Measurements from ENCODE around the gene RRP9.
A peak's percentile ranks its signal among the peaks of the same experiment; 100 is the strongest.

RRP9 gene

DNA sequence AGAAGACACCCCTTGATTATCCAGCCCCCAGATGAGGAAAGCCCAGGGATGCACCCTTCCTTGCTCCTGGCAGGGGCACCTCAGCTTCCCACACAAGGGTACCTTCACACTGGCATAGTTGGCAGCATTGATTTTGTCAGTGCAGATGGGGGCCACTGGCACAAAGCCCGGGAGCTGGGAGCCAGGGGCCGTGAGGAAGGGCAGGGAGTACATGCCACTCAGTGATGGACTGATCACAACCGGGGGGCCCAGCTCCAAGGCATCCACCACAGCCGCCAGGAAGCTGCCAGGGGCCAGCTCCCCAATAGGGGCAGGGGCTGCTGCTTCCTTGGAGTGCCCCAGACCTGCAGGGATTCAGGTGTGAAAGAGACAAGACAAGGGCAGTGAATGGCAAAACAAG, 28.1 kb upstream of the RRP9 start:
- Histone ChIP-seq H3K4me1 (ENCODE audit: control insufficient read depth, insufficient read depth, low read length, unreplicated experiment) (peaks cover 23% of the 10 kb centered on the region), H3K27ac (ENCODE audit: low read depth, low read length) (no peak overlapping the region), H3K79me2 (ENCODE audit: control insufficient read depth, insufficient read depth, low read length, unreplicated experiment) (peaks cover 24% of the 10 kb centered on the region), H3K27me3 (ENCODE audit: insufficient read depth, low read length) (no peaks in the 10 kb centered on the region), H3K36me3 (ENCODE audit: insufficient read depth, low read length) (no peaks in the 10 kb centered on the region), H3K4me3 (ENCODE audit: low read depth, low read length) (no peak overlapping the region), H2AFZ (ENCODE audit: low read length, unreplicated experiment) (no peak overlapping the region)

DNA sequence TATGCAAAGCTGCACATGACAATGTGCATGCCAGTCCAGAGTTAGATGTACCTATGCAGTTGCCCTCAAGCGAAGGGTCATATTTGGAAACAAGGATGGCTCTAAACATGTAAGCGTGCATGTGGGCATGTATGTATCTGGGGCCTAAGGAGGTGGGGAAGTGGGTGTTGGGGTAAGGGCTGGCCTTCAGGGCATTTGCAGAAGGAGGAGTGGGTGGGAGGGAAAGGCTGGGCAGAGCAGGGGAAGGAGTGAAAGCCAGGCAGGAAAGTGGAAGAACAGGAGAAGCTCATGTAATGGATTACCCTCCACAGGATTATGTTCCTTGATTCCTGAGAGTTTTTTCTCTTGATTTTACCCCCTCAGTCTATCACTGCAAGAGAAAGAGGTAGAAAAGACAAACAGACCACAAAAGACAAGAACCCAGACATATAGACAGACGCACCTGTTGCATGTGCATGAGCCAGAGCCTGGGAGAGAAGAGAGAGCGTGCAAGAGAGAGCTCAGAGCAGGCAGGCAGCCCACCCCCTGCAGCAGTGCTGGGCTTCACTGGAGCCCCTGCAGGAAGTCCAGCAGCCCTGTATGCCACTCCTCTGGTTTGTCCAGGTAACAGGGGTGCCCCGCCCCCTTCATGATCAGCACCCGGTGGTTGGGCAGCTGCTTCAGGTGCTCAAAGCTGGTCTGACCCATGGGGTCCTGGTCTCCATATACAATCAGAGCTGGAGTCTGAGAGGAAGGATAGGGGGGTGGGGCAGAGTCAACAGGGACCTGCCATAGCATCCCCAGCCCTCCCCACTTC, 27.4 kb upstream of the RRP9 start:
- Histone ChIP-seq H3K36me3 (ENCODE audit: insufficient read depth, low read length) (no peaks in the 10 kb centered on the region), H3K27ac (ENCODE audit: low read depth, low read length) (no peak overlapping the region), H2AFZ (ENCODE audit: low read length, unreplicated experiment) (no peak overlapping the region), H3K27me3 (ENCODE audit: insufficient read depth, low read length) (no peaks in the 10 kb centered on the region), H3K4me1 (ENCODE audit: control insufficient read depth, insufficient read depth, low read length, unreplicated experiment) (peaks cover 16% of the 10 kb centered on the region), H3K4me3 (ENCODE audit: low read depth, low read length) (peak overlapping the region; percentile 86; the same call in 1 of the 2 replicates), H3K79me2 (ENCODE audit: control insufficient read depth, insufficient read depth, low read length, unreplicated experiment) (peaks cover 28% of the 10 kb centered on the region)

DNA sequence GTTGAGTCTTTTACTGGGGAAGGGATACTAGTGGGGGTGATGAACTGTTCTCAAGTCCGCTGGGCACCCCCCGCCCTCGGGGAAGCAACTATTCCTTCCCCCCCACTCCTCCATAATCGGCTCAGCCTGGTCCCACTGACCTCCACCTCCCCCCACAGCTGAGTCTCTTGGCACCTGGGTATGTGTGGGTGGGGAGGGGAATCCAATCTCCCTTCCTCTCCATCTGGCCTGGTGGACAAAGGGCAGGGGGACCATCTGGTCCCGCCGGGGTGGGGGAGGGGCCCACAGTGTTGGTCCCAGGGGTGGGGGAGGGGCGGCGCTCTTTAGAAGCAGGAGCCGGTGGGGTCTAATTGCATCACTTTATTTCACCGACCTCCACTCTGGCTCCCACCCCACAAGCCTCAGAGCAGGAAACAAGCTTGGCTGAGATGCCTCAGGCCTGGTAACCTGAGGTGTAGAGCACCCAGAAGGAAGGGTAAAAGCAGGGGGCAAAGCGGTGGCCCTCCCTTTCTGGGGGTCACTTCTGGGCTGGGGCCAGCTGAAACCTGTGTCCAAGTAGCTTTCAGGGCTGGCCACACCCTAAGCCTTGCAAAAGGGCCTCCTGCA, 26.6 kb upstream of the RRP9 start:
- Histone ChIP-seq H3K79me2 (ENCODE audit: control insufficient read depth, insufficient read depth, low read length, unreplicated experiment) (peaks cover 24% of the 10 kb centered on the region), H3K27ac (ENCODE audit: low read depth, low read length) (peak overlapping the region; percentile 33; the same call in 1 of the 2 replicates), H3K4me1 (ENCODE audit: control insufficient read depth, insufficient read depth, low read length, unreplicated experiment) (peaks cover 15% of the 10 kb centered on the region), H3K36me3 (ENCODE audit: insufficient read depth, low read length) (no peaks in the 10 kb centered on the region), H3K27me3 (ENCODE audit: insufficient read depth, low read length) (no peaks in the 10 kb centered on the region), H3K4me3 (ENCODE audit: low read depth, low read length) (peak overlapping the region; percentile 86), H2AFZ (ENCODE audit: low read length, unreplicated experiment) (peak overlapping the region; percentile 22)

DNA sequence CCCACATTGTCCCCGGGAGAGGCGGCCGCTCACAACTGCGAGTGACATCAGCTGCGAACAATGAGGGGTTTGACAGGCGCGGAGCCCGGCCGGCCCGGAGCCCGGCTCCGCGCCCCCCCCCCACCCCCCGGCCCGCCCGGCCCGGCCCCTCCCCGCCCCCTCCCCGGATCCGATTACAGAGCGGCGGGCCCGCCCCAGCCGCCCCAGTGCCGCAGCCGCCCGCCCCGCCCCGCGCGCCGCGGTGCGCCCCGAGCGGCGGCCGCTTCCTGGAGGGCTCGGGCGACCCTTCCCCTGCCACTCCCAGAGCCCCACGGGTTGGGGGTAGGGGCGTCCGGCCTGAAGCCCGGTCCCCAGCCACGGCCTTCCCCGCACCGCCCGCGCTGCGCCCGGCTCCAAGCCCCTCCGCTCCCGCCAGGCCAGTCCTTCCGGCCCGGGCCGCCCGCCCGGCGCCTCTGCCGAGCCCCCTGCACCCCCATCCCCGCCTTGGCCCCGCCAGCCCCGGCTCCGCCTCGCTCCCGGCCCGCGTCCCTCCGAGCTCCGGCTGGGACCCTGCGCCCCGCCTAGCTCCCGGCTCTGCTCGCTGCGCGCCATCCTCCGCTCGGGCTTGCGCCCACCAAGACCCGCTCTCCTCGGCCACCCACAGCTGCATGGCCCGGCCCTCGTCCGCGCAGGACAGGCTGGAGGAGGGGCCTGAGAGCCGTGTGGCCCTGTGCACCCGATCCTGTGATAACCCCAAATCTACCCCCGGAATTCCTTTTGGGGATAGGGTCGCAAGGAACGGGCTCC, 25.9 kb upstream of the RRP9 start, which contains the start of gene PCBP4:
PCBP4 (minus strand) TSS at position 71 of the 786 bp plus-strand sequence. CDS start 6,214 bp downstream, outside the sequence.
- no peaks in the 10 kb centered on the region for H3K36me3 ChIP-seq (ENCODE audit: insufficient read depth, low read length)
- peaks cover 23% of the 10 kb centered on the region for H3K79me2 ChIP-seq (ENCODE audit: control insufficient read depth, insufficient read depth, low read length, unreplicated experiment)
- H3K4me1 ChIP-seq (ENCODE audit: control insufficient read depth, insufficient read depth, low read length, unreplicated experiment): peaks cover 15% of the 10 kb centered on the region
- H2AFZ ChIP-seq (ENCODE audit: low read length, unreplicated experiment): peak within 1 kb of the TSS; percentile 22
- H3K4me3 ChIP-seq (ENCODE audit: low read depth, low read length): peak within 1 kb of the TSS; percentile 86
- peak within 1 kb of the TSS; percentile 33; the same call in 1 of the 2 replicates for H3K27ac ChIP-seq (ENCODE audit: low read depth, low read length)
- H3K27me3 ChIP-seq (ENCODE audit: insufficient read depth, low read length): no peaks in the 10 kb centered on the region

DNA sequence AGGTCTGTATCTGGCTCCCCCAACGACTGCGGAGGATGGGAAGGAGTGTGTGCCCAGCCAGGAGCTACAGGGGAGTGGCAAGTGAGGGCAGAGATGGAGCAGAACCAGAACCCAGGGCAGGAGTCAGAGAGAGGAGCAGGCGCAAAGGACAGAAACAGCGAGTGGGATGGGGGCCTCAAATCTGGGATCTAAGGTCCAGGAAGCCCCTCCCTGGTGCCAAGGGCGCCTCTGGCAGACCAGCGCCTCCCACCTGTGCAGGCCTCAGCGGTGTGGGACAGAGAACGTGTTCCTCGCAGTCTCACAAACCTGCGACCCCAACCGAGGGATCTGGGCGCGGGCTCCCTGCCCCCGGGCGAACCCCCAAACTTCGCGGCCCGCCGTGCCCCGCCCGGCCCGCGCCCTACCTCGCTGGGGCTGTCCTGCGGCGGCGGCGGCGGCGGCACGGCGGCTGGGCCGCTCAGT, 25.2 kb upstream of the RRP9 start:
- Histone ChIP-seq H3K4me3 (ENCODE audit: low read depth, low read length) (peak overlapping the region; percentile 82), H3K27me3 (ENCODE audit: insufficient read depth, low read length) (no peaks in the 10 kb centered on the region), H3K36me3 (ENCODE audit: insufficient read depth, low read length) (no peaks in the 10 kb centered on the region), H3K27ac (ENCODE audit: low read depth, low read length) (no peak overlapping the region), H3K4me1 (ENCODE audit: control insufficient read depth, insufficient read depth, low read length, unreplicated experiment) (peaks cover 15% of the 10 kb centered on the region), H2AFZ (ENCODE audit: low read length, unreplicated experiment) (no peak overlapping the region), H3K79me2 (ENCODE audit: control insufficient read depth, insufficient read depth, low read length, unreplicated experiment) (peaks cover 23% of the 10 kb centered on the region)

DNA sequence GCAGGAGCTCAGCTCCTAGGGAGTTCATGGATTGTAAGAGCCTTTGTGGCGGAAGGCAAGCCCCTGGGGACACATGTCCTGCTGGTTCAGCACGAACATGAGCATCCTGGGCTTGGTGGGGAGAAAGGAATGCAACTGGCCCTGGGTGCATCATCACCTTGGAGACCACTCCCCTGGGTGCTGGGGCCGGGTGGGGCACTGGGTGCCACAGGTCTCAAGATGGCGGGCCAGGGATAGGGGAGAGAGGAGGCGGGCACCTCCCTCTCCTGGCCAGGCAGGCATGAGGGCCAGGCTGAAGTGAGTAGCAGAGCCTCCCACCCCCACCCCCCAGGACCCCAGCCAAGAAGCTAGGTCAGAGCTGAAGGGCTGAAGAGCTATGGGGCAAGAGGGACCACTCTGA, 24.8 kb upstream of the RRP9 start:
- Histone ChIP-seq H2AFZ (ENCODE audit: low read length, unreplicated experiment) (no peak overlapping the region), H3K27me3 (ENCODE audit: insufficient read depth, low read length) (no peaks in the 10 kb centered on the region), H3K79me2 (ENCODE audit: control insufficient read depth, insufficient read depth, low read length, unreplicated experiment) (peaks cover 23% of the 10 kb centered on the region), H3K27ac (ENCODE audit: low read depth, low read length) (no peak overlapping the region), H3K36me3 (ENCODE audit: insufficient read depth, low read length) (no peaks in the 10 kb centered on the region), H3K4me3 (ENCODE audit: low read depth, low read length) (peak overlapping the region; percentile 82), H3K4me1 (ENCODE audit: control insufficient read depth, insufficient read depth, low read length, unreplicated experiment) (peaks cover 15% of the 10 kb centered on the region)

DNA sequence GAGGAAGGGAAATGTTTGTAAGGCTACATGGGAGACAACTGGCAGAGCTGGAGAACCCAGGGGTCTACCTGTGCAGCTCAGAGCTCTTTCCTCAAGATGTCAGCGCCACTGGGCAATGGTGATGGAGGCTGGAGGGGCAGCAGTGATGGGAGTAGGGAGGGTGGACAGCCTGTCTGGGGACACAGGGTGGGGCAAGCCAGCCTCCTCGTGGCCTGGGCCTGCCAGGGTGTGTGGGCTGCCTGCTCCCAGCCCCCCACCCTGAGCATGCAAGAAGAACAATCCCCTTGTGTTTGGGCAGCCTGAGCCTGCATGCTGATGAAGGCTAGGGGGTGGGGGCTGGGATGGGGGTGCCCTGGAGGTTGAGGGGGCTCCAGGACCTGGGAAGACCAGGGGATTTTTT, 24.3 kb upstream of the RRP9 start:
- H3K27me3 ChIP-seq (ENCODE audit: insufficient read depth, low read length): no peaks in the 10 kb centered on the region
- peak overlapping the region; percentile 82 for H3K4me3 ChIP-seq (ENCODE audit: low read depth, low read length)
- H3K27ac ChIP-seq (ENCODE audit: low read depth, low read length): no peak overlapping the region
- H3K79me2 ChIP-seq (ENCODE audit: control insufficient read depth, insufficient read depth, low read length, unreplicated experiment): peaks cover 23% of the 10 kb centered on the region
- peaks cover 15% of the 10 kb centered on the region for H3K4me1 ChIP-seq (ENCODE audit: control insufficient read depth, insufficient read depth, low read length, unreplicated experiment)
- H2AFZ ChIP-seq (ENCODE audit: low read length, unreplicated experiment): no peak overlapping the region
- no peaks in the 10 kb centered on the region for H3K36me3 ChIP-seq (ENCODE audit: insufficient read depth, low read length)

DNA sequence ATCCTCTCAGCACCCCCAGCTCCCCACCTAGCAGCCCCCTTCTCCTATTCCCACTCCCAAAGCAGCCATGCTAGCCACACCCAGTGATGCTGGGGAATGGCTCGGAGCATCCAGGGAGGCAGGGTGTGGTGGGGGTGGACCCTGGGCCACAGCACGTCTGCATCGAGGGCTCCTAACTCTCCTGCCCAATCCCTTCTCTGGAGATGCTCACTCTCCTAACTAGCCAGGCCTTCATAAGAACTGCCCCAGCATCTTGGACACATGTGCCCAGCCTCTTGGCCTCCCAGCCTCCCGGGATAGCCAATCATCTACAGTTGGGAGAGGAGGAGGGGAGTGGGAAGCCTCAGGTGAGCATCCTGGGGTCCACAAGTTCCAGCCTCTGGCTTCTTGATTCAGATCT, 22.8 kb upstream of the RRP9 start:
- Histone ChIP-seq H3K79me2 (ENCODE audit: control insufficient read depth, insufficient read depth, low read length, unreplicated experiment) (peaks cover 23% of the 10 kb centered on the region), H3K27me3 (ENCODE audit: insufficient read depth, low read length) (no peaks in the 10 kb centered on the region), H2AFZ (ENCODE audit: low read length, unreplicated experiment) (no peak overlapping the region), H3K27ac (ENCODE audit: low read depth, low read length) (no peak overlapping the region), H3K36me3 (ENCODE audit: insufficient read depth, low read length) (no peaks in the 10 kb centered on the region), H3K4me3 (ENCODE audit: low read depth, low read length) (no peak overlapping the region), H3K4me1 (ENCODE audit: control insufficient read depth, insufficient read depth, low read length, unreplicated experiment) (peaks cover 15% of the 10 kb centered on the region)

DNA sequence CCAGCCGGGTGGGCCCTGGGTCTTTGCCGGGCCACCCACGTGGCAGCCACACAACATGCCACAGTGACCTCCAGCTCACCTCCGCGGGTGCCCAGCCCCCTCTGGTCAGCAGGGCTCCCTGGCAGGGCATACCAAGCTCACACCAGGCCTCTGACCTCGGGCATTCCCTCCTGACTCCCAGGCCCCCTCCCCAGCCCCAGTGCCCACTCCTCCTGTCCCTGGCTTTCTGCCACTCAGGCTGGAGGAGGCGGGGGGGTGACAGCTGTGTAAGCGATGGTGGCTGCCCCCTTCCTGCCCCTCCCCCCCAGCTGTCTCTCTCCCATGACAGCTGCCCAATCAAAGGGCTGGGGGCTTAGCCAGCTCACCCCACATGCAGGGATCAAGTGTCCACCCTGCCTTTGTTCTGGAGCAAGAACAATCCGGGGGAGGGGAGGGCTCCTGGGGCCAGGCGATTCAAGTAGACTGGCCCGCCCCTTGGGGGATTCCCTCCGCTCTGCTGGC, 22.3 kb upstream of the RRP9 start:
- no peaks in the 10 kb centered on the region for H3K36me3 ChIP-seq (ENCODE audit: insufficient read depth, low read length)
- no peaks in the 10 kb centered on the region for H3K27me3 ChIP-seq (ENCODE audit: insufficient read depth, low read length)
- no peak overlapping the region for H2AFZ ChIP-seq (ENCODE audit: low read length, unreplicated experiment)
- H3K79me2 ChIP-seq (ENCODE audit: control insufficient read depth, insufficient read depth, low read length, unreplicated experiment): peaks cover 23% of the 10 kb centered on the region
- H3K4me1 ChIP-seq (ENCODE audit: control insufficient read depth, insufficient read depth, low read length, unreplicated experiment): peaks cover 15% of the 10 kb centered on the region
- H3K27ac ChIP-seq (ENCODE audit: low read depth, low read length): no peak overlapping the region
- no peak overlapping the region for H3K4me3 ChIP-seq (ENCODE audit: low read depth, low read length)

DNA sequence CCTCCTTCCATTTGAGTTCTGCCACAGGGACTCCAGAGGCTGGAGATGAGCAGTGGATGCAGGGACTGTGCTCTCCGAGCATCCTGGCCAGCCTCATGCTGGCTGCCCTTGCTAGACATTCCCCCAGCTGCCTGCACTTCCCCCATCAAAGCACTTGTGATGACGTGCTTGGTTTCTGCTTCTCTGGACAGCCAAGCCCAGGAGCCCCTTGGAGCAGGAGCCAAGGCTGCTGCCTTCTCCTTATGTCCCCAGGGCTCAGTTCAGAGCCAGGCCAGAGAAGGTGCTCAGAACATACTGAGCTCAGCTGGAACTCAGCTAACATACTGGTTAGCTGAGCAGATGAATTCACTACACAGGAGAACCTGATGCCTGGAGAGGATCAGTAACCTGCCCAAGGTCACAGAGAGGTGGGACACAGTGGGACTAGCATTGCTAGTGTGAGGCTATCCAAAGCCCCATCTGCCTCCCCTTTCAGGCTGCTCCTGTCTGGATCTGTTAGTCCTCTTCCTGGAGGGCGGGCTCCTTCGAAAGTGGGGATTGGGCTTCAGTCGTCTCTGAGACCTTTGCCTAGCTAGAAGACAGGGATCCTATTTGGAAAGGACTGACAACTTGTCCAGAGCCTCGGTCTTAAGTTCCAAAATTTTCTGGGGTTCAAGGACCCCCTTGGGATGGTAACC, 21.3 kb upstream of the RRP9 start:
- Histone ChIP-seq H3K4me1 (ENCODE audit: control insufficient read depth, insufficient read depth, low read length, unreplicated experiment) (peaks cover 12% of the 10 kb centered on the region), H2AFZ (ENCODE audit: low read length, unreplicated experiment) (no peak overlapping the region), H3K27me3 (ENCODE audit: insufficient read depth, low read length) (no peaks in the 10 kb centered on the region), H3K4me3 (ENCODE audit: low read depth, low read length) (no peak overlapping the region), H3K36me3 (ENCODE audit: insufficient read depth, low read length) (no peaks in the 10 kb centered on the region), H3K79me2 (ENCODE audit: control insufficient read depth, insufficient read depth, low read length, unreplicated experiment) (peaks cover 23% of the 10 kb centered on the region), H3K27ac (ENCODE audit: low read depth, low read length) (no peak overlapping the region)
